NCI-H1930 (cell line): ENCODE data around the gene DUSP12.

Source experiments
- DNase-seq, 2 experiments: peaks; one replicate each; lab custom pipeline; 2025; lab: John Stamatoyannopoulos, UW

Gene DUSP12

GRCh38 chr1:161770250-161770649 is 20.7 kb downstream of the DUSP12 start:
- no peak for DNase-seq

DNA sequence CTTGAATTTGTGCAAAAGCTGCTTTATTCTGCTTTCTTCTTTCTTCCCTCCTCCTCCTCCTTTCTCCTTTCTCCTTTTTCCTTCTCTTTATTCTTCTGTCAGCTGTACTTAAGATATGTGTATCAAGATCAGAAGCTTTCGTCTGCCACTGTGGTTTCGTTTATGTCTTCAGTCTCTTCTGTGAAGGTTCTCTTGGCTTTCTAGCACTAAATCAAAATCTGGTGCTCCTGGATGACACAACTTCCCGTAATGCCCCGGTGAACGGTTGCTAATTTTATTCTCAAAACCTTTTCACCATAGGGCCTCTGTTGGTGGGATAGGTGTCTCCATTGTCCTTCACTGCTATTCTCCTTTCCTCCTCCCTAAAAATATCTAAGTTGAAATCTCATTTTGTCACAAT is 21.6 kb downstream of the DUSP12 start:
- no peak for DNase-seq

GRCh38 chr1:161771973-161772372 is 22.4 kb downstream of the DUSP12 start:
- no peak for DNase-seq

DNA sequence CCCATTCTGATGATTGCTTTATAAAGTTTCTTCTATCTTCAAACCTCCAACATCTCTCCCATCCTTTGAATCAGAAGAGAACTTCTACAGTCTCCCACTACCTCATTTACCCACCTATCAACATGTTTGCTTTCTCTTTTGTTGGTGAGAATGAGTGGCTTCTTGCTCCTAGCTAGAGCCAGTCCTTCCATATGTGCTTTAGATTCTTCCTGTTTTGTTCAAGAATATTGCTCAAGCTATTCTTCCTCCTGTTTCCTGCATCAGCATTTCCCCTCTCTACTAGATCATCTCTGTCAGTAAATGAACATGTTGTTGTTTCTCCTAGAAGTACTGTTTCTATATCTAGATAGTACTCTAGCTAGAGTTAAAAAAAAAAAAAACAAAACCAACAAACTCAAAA is 22.8 kb downstream of the DUSP12 start:
- DNase-seq, result no peak

DNA sequence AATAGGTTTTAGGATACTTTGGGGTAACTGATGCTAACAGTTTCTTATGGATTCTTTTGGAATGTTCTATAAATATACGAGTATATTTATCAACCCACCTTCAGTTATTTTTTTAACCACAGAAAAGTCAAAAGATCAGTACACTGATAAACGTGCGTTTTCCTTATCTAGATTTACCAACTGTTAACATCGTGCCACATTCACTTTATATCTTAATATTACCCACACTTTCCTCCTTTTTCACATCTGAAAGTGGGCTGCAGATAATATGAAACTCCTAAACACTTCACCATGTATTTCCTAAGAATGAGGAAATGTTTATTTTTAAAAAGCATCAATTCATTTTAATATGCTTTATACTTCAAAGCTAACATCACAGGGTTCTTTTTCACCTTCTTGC is 24.2 kb downstream of the DUSP12 start:
- no peak for DNase-seq

GRCh38 chr1:161777261-161777660 is 27.7 kb downstream of the DUSP12 start:
- DNase-seq, result no peak

DNA sequence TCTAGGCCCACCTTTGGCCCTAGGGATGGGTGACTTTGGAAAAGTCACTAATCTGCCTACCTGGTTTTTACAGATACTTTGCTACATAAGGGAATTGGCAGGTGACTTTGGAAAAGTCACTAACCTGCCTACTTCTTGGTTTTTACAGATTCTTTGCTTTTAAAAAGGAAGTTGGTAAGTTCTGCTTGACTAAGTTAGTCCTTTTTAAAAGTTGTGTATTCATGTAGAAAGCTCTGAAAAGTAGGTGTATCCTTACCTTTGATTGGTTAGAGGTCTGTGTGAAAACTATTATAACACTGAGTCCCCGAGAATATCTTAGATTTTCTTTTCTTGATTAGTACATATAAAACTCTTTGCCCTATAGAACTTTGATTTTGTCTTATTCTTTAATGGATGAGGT is 28.9 kb downstream of the DUSP12 start:
- no peak for DNase-seq

DNA sequence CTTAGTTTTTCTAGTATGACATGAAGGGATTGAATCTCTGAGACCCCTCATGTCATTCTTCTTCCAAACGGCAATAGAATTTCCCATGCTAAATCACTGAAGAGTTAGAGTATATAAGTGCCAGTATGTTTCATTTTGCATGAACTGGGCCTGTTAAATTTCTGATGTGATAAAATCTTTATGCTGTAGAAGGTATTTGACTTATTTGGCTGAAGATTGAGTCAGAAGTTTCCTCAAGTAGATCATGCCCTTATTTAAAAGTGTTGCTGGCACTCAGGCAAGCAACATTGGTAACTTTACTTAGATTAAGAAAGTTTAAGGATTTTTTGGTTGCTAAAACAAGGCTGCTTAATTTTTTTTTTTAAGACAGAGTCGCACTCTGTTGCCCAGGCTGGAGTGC is 29.8 kb downstream of the DUSP12 start:
- no peak for DNase-seq

DNA sequence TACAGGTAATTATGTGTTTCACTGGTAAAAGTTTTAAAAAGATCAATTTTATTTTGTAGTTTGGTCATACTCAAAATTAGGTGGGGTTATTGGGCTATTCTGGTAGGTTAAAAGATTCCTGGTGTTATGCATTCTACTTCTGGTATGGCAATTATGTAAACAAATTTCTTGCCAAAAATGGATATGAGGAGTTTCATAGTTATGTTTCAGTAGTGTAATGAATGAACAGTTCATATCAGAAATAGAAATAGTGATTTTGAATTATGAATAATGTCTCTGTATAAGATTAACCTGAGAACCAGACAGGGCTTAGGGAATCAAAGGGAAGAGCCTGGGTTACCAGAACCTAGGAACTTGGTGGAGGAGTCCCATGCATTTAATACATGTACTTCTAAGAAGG is 32.4 kb downstream of the DUSP12 start:
- no peak for DNase-seq

GRCh38 chr1:161782886-161783285 is 33.3 kb downstream of the DUSP12 start:
- no peak for DNase-seq

- DNase-seq, result no peak
Observed at GRCh38 chr1:161784968-161785367, 35.4 kb downstream of the DUSP12 start.

DNA sequence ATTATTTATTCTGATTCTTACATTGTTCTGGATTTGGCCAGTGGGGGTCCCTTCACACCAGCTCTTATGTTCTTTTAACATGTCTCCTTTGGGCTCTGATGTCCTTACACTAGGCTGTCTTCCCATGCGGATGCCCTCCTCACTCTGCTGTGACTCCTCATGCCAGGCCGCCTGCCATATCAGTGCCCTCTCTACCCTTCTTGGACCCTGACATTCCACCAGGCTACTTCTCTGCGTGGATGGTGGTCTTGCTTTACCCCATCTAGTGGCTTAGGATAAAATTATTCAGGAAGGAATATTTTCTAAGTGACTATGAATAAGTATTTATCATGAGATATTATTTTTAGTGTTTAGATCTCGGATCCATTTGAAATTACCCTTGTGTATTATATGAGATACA is 37.8 kb downstream of the DUSP12 start:
- no peak for DNase-seq

GRCh38 chr1:161790587-161791317 is 41.2 kb downstream of the DUSP12 start:
- no peak for DNase-seq

- no peak for DNase-seq
Observed at GRCh38 chr1:161791904-161792655, 42.5 kb downstream of the DUSP12 start.

GRCh38 chr1:161792740-161793139 is 43.2 kb downstream of the DUSP12 start:
- DNase-seq, result peak; percentile 52 to 68

DNA sequence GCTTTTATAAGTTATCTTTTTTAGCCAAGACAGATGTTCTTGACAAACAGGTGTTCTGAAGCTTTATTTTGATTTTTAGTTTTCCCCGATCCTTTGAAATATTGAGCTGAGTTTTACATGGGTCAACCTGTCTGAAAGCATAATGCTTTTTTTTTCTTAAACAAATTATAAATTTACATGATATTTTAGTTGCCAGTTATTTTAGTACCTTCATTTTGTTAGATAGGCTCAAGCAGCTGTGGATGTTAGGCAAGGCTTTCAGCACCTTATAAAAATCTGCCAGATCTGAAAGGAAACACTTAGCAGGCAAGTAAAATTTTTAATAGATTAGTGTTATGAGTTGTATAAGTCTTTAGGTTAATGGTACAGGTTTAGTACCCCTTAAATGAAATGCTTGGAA is 50.2 kb downstream of the DUSP12 start:
- DNase-seq, result no peak

GRCh38 chr1:161801955-161802354 is 52.4 kb downstream of the DUSP12 start:
- no peak for DNase-seq

GRCh38 chr1:161803181-161803580 is 53.6 kb downstream of the DUSP12 start:
- peak; percentile 26 to 27 for DNase-seq

DNA sequence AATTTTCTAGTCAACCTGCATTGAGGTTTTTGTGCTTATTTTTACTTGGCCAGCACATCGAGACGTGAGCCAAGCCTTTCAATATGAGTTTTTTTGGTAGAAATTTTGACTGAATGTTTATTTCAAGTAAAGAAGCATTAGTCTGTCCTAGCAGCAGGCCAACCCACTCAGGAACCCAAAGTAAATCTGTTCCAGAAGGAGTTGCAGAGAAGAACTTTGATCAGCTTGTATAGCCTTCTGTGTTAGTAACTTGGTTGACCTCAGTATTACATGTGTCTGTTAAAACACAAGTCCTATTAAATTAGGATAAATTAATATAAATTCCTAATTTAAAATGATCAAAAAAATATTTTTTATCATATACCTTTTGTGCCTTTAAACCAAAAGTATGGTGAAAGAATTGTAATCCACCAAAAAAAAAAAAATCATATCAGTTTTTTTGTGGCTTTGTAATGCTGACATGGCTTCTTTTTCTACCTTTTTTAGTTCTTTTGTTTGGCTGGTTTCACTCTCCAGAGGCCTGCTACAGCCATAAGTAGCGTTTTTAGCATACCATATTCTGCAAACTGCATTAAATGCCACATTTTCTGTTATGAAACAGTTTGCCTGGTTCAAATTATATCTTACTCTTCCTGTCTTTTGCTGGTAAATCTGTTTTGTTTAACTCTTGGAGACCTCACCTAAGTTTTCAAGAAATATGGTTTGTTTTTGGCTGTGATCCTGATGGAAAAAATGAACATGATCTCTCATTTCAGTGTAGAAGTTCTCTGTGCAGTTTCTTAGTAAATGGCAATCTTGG is 56.0 kb downstream of the DUSP12 start:
- DNase-seq, result no peak
